Measurements from ENCODE around the gene MALRD1.

MALRD1 gene

GRCh38 chr10:19580691-19581090, 532.1 kb downstream of the MALRD1 start:
- DNase-seq, result no peak

GRCh38 chr10:19588608-19589007, 540.0 kb downstream of the MALRD1 start:
- no peak for DNase-seq

- no peak for DNase-seq
Measured at GRCh38 chr10:19592276-19592675, 543.7 kb downstream of the MALRD1 start.

GRCh38 chr10:19595212-19595845, 546.7 kb downstream of the MALRD1 start:
- DNase-seq, result no peak

- no peak for DNase-seq
Measured at GRCh38 chr10:19605806-19606205, 557.2 kb downstream of the MALRD1 start.

GRCh38 chr10:19606968-19607367, 558.4 kb downstream of the MALRD1 start:
- no peak for DNase-seq

- no peak for DNase-seq
Measured at GRCh38 chr10:19611775-19612174, 563.2 kb downstream of the MALRD1 start.

GRCh38 chr10:19616966-19617365, 568.4 kb downstream of the MALRD1 start:
- no peak for DNase-seq

GRCh38 chr10:19620811-19621210, 572.2 kb downstream of the MALRD1 start:
- DNase-seq, result no peak

GRCh38 chr10:19623321-19623720, 574.7 kb downstream of the MALRD1 start:
- no peak for DNase-seq

GRCh38 chr10:19626156-19626555, 577.6 kb downstream of the MALRD1 start:
- no peak for DNase-seq

- DNase-seq, result no peak
Measured at GRCh38 chr10:19628767-19629560, 580.4 kb downstream of the MALRD1 start.

GRCh38 chr10:19629567-19629966, 581.0 kb downstream of the MALRD1 start:
- no peak for DNase-seq

- DNase-seq, result no peak
Measured at GRCh38 chr10:19634163-19634562, 585.6 kb downstream of the MALRD1 start.

GRCh38 chr10:19638182-19638895, 589.7 kb downstream of the MALRD1 start:
- DNase-seq, result no peak

- no peak for DNase-seq
Measured at GRCh38 chr10:19638896-19639233, 590.3 kb downstream of the MALRD1 start.

GRCh38 chr10:19640566-19641263, 592.1 kb downstream of the MALRD1 start:
- no peak for DNase-seq

GRCh38 chr10:19651549-19651948, 602.9 kb downstream of the MALRD1 start:
- no peak for DNase-seq

- DNase-seq, result no peak
Measured at GRCh38 chr10:19652750-19653149, 604.1 kb downstream of the MALRD1 start.

GRCh38 chr10:19653931-19654330, 605.3 kb downstream of the MALRD1 start:
- DNase-seq, result no peak

- DNase-seq, result no peak
Measured at GRCh38 chr10:19654576-19654975, 606.0 kb downstream of the MALRD1 start.

GRCh38 chr10:19656420-19657042, 607.9 kb downstream of the MALRD1 start:
- DNase-seq, result no peak

GRCh38 chr10:19658131-19658530, 609.5 kb downstream of the MALRD1 start:
- DNase-seq, result no peak
